Superior temporal gyrus (tissue), 1 donor: Measurements from ENCODE around the gene OCSTAMP.
A peak's percentile ranks its signal among the peaks of the same experiment; 100 is the strongest.

Experiments
- DNase-seq: peaks from one replicate; pipeline ENCODE4 v3.0.0-alpha.2; 2016; ENCODE audit errors: extremely low spot score

OCSTAMP gene

GRCh38 chr20:46573234-46573633 is 22.8 kb upstream of the OCSTAMP start:
- no peak for DNase-seq

GRCh38 chr20:46572790-46573189 is 22.3 kb upstream of the OCSTAMP start:
- no peak for DNase-seq

GRCh38 chr20:46572153-46572552 is 21.7 kb upstream of the OCSTAMP start:
- peak; percentile 95 for DNase-seq

- no peak for DNase-seq
These were observed 21.0 kb upstream of the OCSTAMP start for GRCh38 chr20:46571418-46571817.

GRCh38 chr20:46570956-46571355 is 20.5 kb upstream of the OCSTAMP start:
- DNase-seq = no peak

GRCh38 chr20:46569961-46570360 is 19.5 kb upstream of the OCSTAMP start:
- peak; percentile 18 for DNase-seq

GRCh38 chr20:46568570-46569129 is 18.2 kb upstream of the OCSTAMP start:
- DNase-seq = peak; percentile 97

GRCh38 chr20:46566125-46566524 is 15.7 kb upstream of the OCSTAMP start:
- no peak for DNase-seq

- DNase-seq = peak; percentile 13
These were observed 13.9 kb upstream of the OCSTAMP start for GRCh38 chr20:46564241-46564957.

- DNase-seq = no peak
These were observed 13.4 kb upstream of the OCSTAMP start for GRCh38 chr20:46563860-46564221.

- DNase-seq = peak; percentile 69
These were observed 12.9 kb upstream of the OCSTAMP start for GRCh38 chr20:46563170-46563859.

GRCh38 chr20:46562373-46563169 is 12.1 kb upstream of the OCSTAMP start:
- DNase-seq = peak; percentile 97

- DNase-seq = no peak
These were observed 11.5 kb upstream of the OCSTAMP start for GRCh38 chr20:46562009-46562372.

- DNase-seq = peak; percentile 77
These were observed 9.4 kb upstream of the OCSTAMP start for GRCh38 chr20:46559685-46560440.

- no peak for DNase-seq
These were observed 8.5 kb upstream of the OCSTAMP start for GRCh38 chr20:46559001-46559400.

- peak; percentile 16 for DNase-seq
These were observed 8.1 kb upstream of the OCSTAMP start for GRCh38 chr20:46558511-46558959.

- no peak for DNase-seq
These were observed 6.9 kb upstream of the OCSTAMP start for GRCh38 chr20:46557231-46557956.

- DNase-seq = no peak
These were observed 5.0 kb upstream of the OCSTAMP start for GRCh38 chr20:46555370-46555956.

- DNase-seq = no peak
These were observed 4.4 kb upstream of the OCSTAMP start for GRCh38 chr20:46554828-46555227.

GRCh38 chr20:46553926-46554325 is 3.5 kb upstream of the OCSTAMP start:
- no peak for DNase-seq
